Central memory CD4-positive, alpha-beta T cell (primary cell): ENCODE data around the gene MLPH.

Source experiments
- DNase-seq: peaks from one replicate; pipeline ENCODE4 v3.0.0; 2022

The MLPH gene

GRCh38 chr2:237570776-237571335, 83.8 kb downstream of the MLPH start:
- no peak for DNase-seq

- no peak for DNase-seq
Observed at GRCh38 chr2:237571551-237571950, 84.5 kb downstream of the MLPH start.

GRCh38 chr2:237572021-237572741, 85.1 kb downstream of the MLPH start:
- DNase-seq: peak; percentile 73

DNA sequence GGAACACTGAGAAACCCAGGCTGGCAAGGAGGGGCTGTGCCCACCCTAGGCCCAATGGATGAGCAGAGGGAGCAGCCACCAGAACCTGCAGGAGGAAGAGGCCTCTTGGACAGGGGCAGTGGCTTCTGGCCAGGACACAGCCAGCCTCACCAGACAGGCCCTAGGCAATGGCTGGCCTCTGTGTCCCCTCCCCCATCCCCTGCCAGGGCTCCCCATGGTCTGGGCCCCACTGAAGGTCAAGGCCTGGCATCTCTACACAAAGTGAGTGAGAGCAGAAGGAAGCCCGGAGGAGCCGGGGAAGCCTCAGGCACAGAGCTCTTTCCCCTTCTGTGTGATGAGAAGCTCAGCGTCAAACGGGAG, 85.7 kb downstream of the MLPH start:
- no peak for DNase-seq

GRCh38 chr2:237573721-237574415, 86.8 kb downstream of the MLPH start:
- DNase-seq: no peak

- DNase-seq: no peak
Observed at GRCh38 chr2:237574467-237574866, 87.4 kb downstream of the MLPH start.

DNA sequence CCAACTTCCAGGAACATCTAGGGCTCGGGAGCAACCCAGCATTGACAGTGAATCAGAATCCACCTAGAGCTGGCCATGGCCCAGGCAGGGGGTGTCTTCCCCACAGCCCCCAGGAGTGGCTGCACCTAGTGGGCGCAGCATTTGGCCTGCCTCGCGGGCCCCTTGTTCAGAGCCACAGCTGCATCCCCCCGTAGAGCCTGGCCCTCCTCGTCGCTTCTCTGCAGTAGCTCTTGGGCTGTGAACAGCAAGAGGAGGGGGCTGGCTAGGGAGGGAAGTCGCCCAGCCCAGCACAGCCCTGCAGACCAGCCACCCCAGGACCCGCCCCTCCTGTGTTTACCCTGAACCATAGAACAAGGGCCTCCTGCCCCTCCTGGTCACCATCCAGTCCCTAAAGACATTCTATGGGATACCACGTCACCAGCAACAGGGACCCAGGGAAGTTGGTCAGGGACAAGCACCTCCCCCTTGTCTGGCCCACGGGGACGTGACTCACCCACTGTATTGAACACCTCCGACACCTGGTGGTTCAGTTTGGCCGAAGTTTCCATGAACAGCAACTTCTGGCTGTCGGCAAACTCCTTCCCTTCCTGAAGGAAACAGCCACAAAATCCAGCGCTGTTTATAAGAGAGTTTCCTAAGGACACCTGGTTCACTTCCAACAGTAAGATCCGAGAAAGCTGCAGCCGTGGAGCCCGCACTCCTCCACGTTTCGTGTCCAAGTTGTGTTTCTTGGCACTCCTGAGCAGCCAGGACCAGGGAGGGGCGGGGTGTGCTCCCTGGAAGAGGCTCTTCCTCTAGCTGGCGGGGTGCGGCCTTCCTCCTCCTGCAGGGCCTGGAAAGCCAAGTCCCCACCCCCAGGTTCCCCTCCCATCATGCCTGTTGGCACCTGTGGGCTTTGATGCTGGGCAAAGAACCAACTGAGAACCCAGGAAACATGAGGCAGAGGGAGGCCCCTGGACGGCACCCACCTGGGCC, 88.1 kb downstream of the MLPH start:
- DNase-seq: no peak

DNA sequence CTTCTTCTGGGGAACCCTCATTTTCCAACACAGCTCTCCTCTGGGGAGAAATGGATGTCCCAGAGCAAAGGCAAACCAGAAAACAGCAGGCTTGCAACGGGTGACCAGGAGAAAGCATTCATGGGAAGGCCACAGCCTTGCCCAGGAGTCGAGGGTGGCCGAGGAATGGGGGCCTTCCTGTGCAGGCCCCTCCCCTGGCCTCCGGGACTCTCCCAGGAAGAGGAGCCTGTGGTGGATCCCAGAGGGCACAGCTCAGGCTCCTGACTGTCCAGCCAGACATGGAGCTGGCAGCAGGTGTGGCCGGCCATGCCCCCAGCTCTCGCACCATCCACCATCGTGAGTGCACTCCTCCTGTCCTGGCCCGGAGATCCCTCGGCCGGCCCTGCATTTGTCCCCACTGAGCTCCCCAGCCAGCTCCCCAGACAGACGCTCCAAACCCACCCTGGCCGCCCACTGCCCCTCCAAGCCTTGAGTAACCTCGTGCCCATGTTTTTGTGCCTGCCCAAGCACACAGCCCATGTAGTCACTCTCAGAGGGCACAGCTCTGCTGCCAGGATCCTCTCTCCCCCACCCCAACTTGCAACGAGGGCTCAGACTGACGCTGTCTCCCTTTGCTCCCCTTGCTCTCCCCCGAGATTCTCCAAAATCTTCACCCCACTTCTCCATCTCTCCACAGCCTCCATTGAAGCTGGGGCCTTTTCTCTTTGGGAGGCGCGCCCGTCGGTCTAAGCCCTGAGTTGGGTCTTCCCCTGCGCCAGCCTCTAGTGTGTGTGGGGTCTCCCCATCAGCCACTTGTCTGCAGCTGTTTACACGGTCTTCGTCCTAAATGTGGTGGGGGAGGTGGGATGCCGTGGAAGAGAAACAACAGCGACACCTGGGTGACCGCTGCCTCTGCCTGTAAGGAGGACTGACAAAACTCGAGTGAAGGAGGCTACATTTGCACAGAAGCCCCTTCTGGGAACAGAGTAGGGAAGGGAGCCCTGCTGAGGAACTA, 89.1 kb downstream of the MLPH start:
- no peak for DNase-seq

DNA sequence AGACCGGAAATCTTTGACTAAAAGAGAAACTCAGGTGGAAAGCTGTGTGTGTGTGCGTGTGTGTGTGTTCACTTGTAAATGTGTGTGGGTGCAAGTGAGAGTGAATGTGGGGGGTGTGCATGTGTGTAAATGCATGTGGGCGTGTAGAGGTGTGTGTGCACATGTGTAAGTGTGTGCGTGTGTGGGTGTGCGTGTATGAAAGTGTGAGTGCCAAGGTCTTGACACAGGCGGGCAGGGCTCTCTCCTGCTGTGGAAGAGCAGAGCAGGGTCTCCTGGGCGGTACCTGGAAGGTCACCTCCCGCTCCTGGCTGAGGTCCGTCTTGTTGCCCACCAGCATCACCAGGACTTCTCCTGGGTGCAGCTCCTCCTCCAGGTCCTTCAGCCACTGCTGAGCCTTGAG, 89.9 kb downstream of the MLPH start:
- no peak for DNase-seq

- no peak for DNase-seq
Observed at GRCh38 chr2:237577458-237577857, 90.4 kb downstream of the MLPH start.

DNA sequence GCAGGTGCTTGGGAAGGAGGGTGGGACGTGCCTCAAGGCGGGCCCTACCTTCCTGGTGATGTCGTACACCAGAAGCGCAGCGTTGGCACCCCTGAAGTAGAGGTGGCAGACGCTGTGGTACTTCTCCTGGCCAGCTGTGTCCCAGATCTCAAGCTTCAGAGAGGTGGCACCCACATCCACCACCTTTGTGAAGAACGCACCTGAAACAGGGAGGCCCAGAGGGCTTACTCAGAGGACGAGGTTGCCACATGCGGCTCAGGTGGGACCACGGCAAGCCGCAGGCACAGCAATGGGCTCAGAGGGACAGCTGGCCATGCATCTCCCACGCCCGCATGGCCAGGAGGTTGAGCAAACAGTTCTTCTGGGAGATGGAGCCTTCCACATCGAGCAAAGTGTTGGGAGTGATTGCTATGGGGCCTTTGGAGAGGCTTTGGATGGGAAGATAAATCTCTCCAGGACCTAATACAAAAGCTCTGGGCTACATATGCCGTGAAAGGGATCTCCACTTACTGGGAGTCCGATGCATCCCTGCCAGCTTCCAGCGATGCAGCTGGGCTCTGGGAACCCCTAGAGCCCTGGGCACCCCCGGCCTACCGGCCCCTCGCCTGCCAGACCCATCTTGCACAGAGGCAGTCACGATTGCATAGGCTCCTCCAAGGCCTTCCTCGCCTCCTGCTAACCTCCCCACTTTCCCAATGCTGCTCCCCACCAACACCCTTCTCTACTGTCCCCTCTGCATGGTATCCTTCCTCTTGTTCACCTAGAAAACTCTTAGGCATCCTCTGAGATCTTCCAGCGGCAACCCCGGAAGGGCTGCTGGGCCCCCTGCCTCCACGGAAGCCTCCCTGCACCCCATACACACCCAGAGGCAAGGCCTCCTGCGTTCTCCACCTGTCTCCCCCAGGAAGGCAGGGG, 91.2 kb downstream of the MLPH start:
- no peak for DNase-seq

DNA sequence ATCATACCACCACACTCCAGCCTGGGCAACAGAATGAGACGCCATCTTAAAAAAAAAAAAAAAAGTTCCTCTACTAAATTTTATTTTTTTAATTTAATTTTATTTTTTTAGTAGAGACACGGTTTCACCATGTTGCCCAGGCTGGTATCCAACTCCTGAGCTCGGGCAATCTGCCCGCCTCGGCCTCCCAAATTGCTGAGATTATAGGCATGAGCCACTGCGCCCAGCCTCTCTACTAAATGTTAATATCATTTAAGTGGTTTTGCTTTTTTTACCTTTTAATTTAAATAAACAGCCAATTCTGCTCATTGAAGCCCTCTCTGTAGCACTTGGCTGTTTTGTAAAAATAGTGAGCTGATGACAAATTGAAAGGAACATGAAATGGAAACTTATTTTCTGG, 94.3 kb downstream of the MLPH start:
- DNase-seq: no peak

GRCh38 chr2:237581751-237582746, 95.0 kb downstream of the MLPH start:
- peak; percentile 36 for DNase-seq

DNA sequence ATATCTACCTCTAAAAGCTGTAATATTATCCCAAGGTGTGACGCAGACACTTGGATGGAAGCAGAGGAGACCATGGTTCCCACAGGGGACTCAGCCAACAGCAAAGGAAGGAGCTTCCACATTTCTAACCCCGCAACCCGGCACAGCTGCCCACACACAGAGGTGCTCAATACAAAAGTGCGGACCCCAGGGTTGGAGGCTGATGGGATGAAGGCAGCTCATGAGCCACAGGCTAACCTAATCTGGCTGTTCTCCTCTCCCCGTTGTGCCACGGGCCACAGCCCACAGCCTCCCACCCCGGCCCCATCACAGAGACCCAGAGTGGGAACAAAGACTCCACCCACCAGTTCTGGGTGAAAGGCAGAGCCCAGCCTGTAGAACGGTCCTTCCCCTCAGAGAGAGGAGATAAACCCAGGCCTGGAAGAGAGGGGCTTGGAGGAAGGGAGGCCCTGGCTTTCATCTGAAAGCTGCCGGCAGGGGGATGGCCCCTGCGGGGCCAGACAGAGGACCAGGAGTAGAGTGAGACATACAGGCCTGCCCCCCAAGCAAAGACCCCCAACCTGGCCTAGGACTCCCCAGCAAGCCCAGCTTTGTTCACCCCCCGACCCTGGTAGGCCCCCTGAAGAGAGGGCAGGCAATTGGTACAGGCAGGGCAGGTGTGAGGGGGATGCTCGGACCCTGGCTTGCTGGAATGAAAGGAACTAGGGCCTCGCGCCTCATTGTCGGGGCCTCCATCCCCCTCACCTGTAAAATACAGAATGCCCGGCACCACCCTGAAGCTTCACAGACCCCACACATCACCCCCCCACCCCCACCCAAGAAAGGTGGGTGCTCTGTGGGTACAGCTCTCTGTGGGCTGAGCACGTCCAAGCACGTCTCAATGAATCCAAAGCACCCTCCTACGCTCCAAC, 96.6 kb downstream of the MLPH start:
- no peak for DNase-seq

DNA sequence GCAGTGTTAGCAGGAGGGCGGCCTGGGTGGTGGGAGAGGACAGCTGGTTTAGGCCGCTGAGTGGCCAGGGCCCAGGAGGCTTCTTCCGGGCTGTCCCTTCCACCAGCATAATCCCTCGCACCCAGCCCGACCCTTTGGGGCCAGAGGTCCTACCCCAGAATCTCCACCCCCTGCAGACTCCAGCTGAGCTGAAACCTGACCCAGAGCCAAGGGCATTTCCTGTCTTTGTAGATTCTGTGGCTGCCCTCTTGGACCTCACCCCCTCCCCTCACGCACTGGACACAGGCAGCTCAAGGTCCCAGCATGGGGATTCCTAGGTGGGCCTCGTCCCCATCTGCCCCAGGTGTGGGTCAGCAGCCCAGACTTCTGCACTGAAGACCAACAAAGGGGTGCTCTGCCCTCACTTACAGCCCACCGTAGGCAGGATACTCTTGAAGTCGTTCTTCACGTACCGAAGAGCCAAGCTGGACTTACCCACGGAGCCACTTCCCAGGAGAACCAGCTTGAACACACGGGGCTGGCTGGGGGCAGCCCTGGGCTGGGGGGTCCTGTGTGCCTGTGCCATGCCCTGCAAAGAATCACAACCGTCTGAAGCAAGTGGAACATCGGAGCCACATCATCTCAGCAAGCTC, 98.7 kb downstream of the MLPH start:
- DNase-seq: no peak

- DNase-seq: no peak
Observed at GRCh38 chr2:237588044-237588696, 101.1 kb downstream of the MLPH start.
